Tongue (tissue), 2 donors: ENCODE measurements around the gene CIB2. TPM values are rescaled to one million over a fixed set of nuclear protein-coding genes. Genes with fewer than 3 reads are reported as not detected.

ENCODE experiments used
- DNase-seq: peaks from one replicate; pipeline ENCODE4 v3.0.0-alpha.2; 2015
- total RNA-seq: library from RNA; depleted of rRNA; stranded (reverse); fragments of >200 nt; gene quantifications from one replicate; pipeline ENCODE4 v1.2.3, GENCODE V29; 2014

The CIB2 gene
- total RNA-seq, 1 donor from 2014 or later: 12.1 TPM

DNA sequence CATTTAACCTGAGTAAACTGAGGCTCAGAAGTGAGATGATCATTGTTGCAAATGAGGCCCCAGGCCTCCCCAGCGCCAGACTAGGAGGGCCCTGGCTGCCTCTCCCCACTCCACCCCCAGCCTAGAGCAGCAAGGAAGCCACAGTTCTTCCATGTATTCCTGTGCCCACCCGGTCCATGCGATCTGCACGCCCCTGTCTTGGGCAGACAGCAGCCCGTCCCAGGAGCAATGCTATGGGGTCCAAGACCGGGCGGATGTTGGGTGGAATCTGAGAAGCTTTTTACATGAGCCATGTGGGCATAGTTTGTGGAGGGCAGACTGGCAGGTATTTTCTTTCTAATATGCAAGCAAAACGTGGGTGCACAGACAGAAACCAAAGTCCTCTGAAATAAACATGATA, 23.8 kb downstream of the CIB2 start:
- no peak for DNase-seq

DNA sequence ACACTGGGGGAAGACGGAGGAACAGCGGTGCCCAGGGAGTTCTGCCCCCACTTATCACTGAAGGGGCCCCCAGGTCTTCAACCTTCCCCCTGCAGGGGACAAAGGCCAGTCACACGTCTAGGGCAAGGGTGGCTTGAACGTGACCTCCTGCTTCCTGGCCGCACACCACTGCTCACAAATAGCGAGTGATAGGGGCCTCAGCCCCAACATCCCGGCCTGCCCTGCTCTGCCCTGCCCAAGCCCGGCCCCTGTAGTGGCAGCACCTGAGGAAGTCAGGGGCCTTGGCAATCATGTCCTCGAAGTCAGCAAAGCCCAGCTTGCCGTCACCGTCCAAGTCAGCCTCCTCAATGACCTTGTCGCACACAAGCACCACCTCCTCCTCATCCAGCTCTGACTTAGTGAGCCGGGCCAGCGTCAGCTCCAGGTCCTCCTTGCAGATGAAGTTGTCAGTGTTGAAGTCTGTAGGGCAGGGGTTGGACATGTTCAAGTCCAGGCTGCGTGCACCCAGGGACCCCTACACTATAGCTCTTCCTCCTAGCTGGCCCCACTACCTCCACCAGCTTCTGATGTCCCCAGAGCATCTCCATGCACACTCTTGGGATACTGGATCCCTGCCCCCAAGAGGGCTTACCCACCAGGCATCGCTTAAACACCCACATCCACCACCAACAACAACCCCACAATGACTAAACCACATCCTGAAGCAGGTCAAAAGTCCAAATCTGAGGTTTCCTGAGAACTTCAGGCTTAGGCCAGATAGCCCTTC, 25.6 kb downstream of the CIB2 start:
- no peak for DNase-seq

DNA sequence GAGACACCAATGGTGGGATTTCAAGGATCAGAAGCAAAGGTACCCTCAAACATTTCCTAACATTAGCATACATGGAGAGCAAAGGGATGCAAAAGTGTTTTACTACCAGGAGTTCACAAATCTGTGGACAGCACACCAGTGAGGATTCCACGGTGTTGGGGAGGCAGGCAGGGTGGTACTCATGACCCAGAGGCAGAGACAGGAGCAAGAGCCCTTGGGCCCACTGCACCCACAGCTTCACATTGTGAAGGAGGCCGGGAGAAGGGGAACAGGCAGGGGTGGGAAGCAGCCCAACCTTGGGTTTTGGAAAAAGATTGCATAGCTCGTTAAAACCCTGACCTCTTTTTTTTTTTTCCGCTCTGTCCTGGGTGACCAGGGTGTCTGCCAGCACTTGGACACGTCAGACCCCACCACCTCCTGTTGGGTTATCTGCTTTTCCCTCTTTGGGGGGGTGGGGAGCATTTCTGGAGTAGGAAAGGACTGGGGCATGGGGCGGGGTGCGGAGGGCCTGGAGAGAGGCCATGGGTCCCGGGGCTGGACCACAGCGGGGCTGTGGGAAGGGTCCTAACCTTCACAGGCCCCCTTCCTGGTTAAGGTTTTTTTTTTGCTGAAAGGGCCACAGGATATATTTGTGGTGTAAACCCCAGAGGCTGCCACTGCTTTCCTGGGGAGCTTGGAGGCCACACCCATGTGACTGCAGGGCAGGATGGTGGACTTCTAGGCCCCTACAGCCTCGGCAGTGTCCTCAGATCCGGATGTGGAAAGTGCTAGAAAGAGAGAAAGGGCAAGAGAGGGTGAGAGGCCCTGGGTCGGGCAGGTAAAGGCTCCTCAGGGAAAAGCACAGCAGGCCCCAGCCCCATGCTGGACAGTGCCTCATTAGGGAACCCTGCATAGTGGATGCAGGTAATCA, 26.4 kb downstream of the CIB2 start:
- no peak for DNase-seq

DNA sequence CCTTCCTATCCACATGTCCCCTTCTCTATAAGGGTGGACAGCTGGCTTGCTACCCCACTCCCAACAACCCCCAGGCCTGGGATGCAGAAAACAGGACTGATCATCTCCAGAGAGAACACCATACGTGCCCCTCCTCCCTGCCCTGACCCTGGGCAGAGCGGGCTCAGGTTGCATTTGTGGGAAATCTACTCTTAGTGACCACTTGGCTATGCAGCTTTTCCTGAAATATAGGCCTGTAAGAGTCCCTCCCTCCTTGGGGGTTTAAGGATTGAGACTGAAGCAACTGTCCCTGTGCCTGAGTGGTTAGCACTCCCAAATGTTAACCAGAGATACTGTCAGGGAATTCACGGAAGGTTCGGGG, 27.1 kb downstream of the CIB2 start:
- no peak for DNase-seq

- peak; percentile 25 for DNase-seq
Observed at GRCh38 chr15:78103406-78104118, 27.7 kb downstream of the CIB2 start.

- DNase-seq: no peak
Observed at GRCh38 chr15:78102741-78103140, 28.5 kb downstream of the CIB2 start.

DNA sequence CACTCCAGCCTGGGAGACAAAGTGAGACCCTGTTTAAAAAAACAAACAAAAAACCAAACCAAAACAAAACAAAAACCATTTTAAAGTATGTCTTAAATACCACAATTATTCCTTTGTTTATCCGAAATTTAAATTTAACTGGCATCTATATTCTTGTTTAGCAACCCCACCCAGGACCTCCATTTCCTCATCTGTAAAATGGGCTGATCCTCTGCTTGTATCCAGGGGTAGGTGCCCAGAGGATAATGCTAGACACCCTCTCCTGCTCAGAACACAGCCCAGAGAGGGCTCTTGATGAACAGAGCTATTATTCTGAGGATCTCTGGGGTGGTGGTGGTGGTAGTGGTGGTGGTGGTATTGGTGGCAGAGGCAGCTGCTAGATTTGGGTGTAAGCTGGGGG, 29.0 kb downstream of the CIB2 start:
- no peak for DNase-seq

DNA sequence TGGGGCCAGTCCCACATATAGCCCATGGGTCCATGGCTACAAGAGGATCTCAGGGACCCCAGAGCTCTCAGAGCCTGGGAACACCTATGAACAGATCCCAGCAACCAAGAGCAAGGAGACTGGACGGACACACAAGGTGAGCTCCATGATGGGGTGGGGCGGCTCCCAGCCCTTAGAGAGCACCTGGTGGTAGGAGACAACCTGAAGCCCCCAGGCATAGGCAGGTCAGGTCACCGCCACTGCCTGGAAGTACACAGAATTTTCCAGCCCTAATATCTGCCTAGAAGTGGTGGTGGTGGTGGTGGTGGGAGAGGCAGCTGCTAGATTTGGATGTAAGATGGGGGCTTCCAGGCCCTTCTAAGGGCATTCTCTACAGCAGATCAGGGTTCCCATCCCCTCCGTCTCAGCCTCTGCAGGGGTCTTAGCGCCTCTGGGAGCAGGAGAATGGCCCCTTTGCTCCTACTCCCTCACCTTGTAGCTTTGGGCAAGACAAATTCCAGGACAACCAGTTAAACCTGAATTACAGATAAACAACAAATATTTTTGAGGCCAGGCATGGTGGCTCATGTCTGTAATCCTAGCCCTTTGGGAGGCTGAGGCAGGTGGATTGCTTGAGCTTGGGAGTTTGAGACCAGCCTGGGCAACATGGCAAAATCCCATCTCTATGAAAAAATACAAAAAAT, 29.7 kb downstream of the CIB2 start:
- DNase-seq: no peak

GRCh38 chr15:78100886-78101285, 30.4 kb downstream of the CIB2 start:
- DNase-seq: no peak

GRCh38 chr15:78098131-78098755, 33.0 kb downstream of the CIB2 start:
- DNase-seq: no peak

GRCh38 chr15:78097667-78098066, 33.6 kb downstream of the CIB2 start:
- DNase-seq: no peak

DNA sequence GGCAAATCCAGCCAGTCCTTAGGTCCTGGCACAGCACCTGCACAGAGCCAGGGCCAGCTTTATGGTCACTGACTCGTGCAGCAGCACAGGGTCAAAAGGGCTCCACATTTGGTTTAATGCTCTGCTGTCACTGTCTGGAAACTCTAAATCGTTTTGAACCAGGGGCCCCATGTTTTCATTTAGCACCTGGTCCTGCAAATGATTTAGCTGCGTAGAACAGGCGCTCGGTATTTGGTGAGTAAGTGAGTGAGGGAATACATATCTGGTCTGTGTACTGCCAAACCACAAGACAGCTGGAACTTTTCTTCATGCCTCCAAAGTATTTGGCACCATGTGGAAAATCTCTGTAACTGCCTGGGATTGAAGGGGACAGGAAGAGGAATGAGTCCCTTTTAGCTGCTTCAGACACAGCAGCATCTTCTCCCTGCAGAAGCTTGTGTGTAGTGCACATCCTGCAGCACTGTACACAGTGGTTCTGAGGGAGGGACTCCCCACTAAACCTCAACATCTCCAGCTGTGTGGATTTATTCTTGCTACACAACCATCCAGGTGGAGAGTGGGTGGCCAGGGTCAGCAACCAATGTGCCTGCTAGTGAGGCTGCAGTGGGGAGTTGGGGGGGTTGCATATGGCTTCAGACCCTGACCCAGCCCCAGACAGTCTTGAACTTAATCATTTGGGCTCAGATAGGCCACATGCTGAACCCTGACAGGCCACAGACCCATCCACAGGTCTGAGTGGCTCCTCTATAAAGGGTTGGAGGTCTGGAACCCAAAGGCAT, 37.8 kb downstream of the CIB2 start:
- peak; percentile 91 for DNase-seq

GRCh38 chr15:78092261-78093041, 38.8 kb downstream of the CIB2 start, which contains the start of gene SH2D7:
SH2D7 (plus strand) TSS chr15:78092561; CDS start chr15:78092585, 24 bp downstream.
- DNase-seq: no peak

GRCh38 chr15:78090422-78091063, 40.7 kb downstream of the CIB2 start:
- DNase-seq: no peak

GRCh38 chr15:78088773-78089080, 42.5 kb downstream of the CIB2 start:
- no peak for DNase-seq

DNA sequence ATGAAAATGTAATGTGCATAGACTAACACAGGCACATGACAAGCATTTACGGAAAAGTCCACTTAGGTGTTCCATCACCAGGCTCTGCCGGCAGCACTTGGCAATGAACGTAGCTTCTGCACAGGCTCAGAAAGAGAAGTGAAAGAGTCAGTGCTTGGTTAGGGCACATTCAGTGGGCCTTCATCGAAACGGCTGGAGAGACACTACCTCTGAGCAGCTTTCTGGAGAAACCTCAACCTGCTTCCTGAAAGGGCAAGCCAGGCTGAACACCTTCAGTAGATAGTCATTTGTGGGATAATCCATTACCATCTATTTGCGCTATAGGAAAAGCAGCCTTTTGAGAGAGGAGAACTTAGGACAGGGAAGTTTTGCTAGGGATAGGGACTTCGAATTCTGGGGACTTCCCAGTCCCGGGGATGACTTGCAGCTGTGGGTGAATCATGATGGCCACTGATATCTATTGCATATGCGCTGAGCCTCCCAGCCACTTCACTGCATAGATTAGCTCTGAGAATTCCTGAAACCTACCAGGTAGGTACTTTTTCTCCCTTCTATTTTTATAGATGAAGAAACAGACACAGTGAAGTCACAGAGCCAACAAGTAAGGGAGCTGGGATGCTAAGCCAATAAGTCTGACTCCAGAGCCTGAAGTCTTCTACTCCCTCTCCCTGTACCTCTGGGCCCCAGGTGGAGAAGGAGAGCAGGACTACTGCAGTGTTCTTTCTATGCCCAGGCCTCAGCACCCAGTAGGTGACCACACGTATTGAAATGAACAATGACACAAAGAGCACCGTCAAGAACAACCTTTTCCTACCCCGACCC, 43.1 kb downstream of the CIB2 start:
- DNase-seq: no peak

DNA sequence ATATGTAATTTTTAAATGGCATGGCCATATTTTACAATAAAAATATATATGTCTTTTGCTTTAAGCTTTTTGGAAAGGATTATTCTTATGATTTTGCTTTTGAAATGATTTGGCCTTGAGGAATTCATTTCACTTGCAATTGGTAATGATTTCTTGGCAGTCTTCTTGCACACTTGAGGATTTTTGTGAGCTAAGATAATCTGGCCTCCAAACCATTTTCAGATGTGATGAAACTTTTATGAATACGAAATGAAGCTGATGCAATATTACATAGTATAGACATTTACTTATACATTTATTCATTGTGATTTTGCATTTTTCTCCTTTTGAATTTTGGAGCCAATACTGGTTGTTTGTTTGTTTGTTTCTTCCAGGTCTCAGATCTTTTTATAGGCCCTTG, 45.3 kb downstream of the CIB2 start:
- peak; percentile 66 for DNase-seq

DNA sequence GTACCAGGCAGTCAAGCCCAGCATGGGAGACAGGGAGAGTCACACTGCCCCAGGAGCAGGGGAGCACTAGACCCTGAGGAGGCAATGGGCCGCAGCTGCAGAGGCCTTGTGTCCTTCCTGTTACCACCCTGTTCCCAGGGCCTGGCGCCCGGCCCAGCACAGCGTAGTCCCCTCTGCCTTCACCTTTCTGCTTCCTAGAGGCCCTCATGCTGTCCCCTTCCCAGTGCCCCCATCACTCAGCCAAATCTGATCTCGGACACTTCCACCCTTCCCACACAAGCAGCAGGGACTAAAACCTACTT, 46.8 kb downstream of the CIB2 start:
- no peak for DNase-seq
